IPS-18c (cell line): ENCODE data around the gene PIAS1.
"Not testable (repeated sequence)": the region's sequence is repeated elsewhere in the genome, so short reads cannot be mapped to it uniquely, and the experiment has no call there.

Experiments
- H3K4me3 ChIP-seq: 2 replicates; pipeline ENCODE4 v1.7.0; 2013; ENCODE audit warnings: low read depth, mild to moderate bottlenecking, low read length, moderate library complexity; ENCODE audit not compliant: insufficient read depth
- H3K9me3 ChIP-seq: one replicate; pipeline ENCODE4 v1.6.1; 2013; ENCODE audit warnings: mild to moderate bottlenecking, low read length, moderate library complexity; ENCODE audit not compliant: control insufficient read depth, insufficient read depth

The PIAS1 gene

GRCh38 chr15:68227643-68228142 is 173.6 kb downstream of the PIAS1 start:
- H3K4me3 ChIP-seq, result peak overlapping the region; percentile 93; the same call in 1 of the 2 replicates
- H3K9me3 ChIP-seq, result peaks cover 4% of the 10 kb centered on the region

GRCh38 chr15:68228143-68228970 is 174.2 kb downstream of the PIAS1 start:
- peaks cover 1% of the 10 kb centered on the region for H3K9me3 ChIP-seq
- H3K4me3 ChIP-seq, result peak overlapping the region; percentile 93

- Histone ChIP-seq H3K4me3 (peak overlapping the region; percentile 93), H3K9me3 (no peaks in the 10 kb centered on the region)
Observed at GRCh38 chr15:68228971-68229385, 174.9 kb downstream of the PIAS1 start.

- H3K4me3 ChIP-seq, result peak within 1 kb of the TSS; percentile 93
Observed at GRCh38 chr15:68229386-68230156, 175.5 kb downstream of the PIAS1 start, which contains the start of gene CLN6. TSS of gene CLN6 (minus strand) at chr15:68229728. CDS start at chr15:68229584, 144 bp downstream.

GRCh38 chr15:68230157-68231100 is 176.3 kb downstream of the PIAS1 start:
- no peaks in the 10 kb centered on the region for H3K9me3 ChIP-seq
- peak overlapping the region; percentile 93 for H3K4me3 ChIP-seq

More at GRCh38 chr15:68229386-68230156, 175.5 kb downstream of the PIAS1 start, which contains the start of gene CLN6:
- no peaks in the 10 kb centered on the region for H3K9me3 ChIP-seq

GRCh38 chr15:68231102-68231818 is 177.1 kb downstream of the PIAS1 start:
- Histone ChIP-seq H3K9me3 (no peaks in the 10 kb centered on the region), H3K4me3 (no peak overlapping the region)

- Histone ChIP-seq H3K4me3 (no peak overlapping the region), H3K9me3 (no peaks in the 10 kb centered on the region)
Observed at GRCh38 chr15:68232449-68232848, 178.3 kb downstream of the PIAS1 start.

- Histone ChIP-seq H3K9me3 (no peaks in the 10 kb centered on the region), H3K4me3 (no peak overlapping the region)
Observed at GRCh38 chr15:68232937-68233336, 178.8 kb downstream of the PIAS1 start.

GRCh38 chr15:68234060-68234459 is 179.9 kb downstream of the PIAS1 start:
- no peak overlapping the region for H3K4me3 ChIP-seq
- no peaks in the 10 kb centered on the region for H3K9me3 ChIP-seq

GRCh38 chr15:68234520-68234919 is 180.4 kb downstream of the PIAS1 start:
- H3K4me3 ChIP-seq, H3K9me3 ChIP-seq: not testable (repeated sequence)

GRCh38 chr15:68235022-68235421 is 180.9 kb downstream of the PIAS1 start:
- Histone ChIP-seq H3K9me3 (no peaks in the 10 kb centered on the region), H3K4me3 (no peak overlapping the region)

GRCh38 chr15:68239025-68239424 is 184.9 kb downstream of the PIAS1 start:
- Histone ChIP-seq H3K9me3 (peaks cover 2% of the 10 kb centered on the region), H3K4me3 (no peak overlapping the region)

- Histone ChIP-seq H3K4me3 (no peak overlapping the region), H3K9me3 (peaks cover 2% of the 10 kb centered on the region)
Observed at GRCh38 chr15:68241088-68241935, 187.2 kb downstream of the PIAS1 start.
